Omental fat pad (tissue), 4 donors: ENCODE data around the gene FMN1. TPM values are rescaled to one million over a fixed set of nuclear protein-coding genes. Genes with fewer than 3 reads are reported as not detected.

Experiments
- ATAC-seq: fragments of 150-250 bp; one replicate; pipeline ENCODE4 v1.9.1; 2016; ENCODE audit warnings: mild to moderate bottlenecking, moderate library complexity; ENCODE audit not compliant: low FRiP score
- DNase-seq: peaks from one replicate; pipeline ENCODE4 v3.0.0-alpha.2; 2019; ENCODE audit warnings: low spot score
- total RNA-seq, 4 donors: library from RNA; depleted of rRNA; stranded (reverse); fragments of >200 nt; gene quantifications; one replicate each; pipeline ENCODE4 v1.1.0, GENCODE V29; 2016
- TF ChIP-seq, protein P1 (sequence below), 3 donors: fragments of 450-650 bp; IDR thresholded peaks; one replicate each; pipeline ENCODE4 v1.5.1; 2016 to 2017; ENCODE audit warnings: antibody characterized with exemption in 3 of 3, mild to moderate bottlenecking in 3 of 3, moderate library complexity in 2 of 3

Gene FMN1
- total RNA-seq, 4 donors from 2014 or later = 19.9 to 35.5 (median 28.5) TPM

DNA sequence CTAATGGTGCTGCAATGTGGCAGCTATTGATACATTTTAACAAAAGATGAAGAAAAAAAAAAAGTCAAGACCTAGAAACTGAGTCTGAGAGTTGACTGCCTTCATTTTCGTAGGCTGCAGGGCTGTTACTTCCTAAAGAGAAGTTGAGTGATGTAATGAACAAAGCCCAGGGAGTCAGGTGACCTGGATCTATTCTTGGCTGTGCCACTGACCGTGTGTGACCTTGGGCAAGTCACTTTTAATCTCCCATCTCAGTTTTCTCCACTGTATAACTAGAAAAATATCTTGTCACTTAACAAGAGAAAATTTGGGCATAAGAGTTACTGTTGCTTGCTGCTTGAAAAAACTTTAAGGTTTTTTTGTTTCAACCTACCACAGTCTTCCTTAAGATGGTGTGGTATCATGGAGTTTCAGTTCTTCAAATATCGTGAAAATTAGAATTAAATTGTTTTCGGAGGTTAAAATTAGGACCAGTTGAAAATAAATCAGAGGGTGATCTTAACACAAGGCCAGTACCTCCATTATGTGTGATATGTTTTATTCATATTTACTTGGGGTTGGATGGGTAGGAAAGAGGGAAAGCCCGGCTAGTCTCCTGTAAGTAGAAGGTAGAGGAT lies 5.8 kb downstream of the FMN1 start:
- no peak for DNase-seq
- ATAC-seq = no peak

DNA sequence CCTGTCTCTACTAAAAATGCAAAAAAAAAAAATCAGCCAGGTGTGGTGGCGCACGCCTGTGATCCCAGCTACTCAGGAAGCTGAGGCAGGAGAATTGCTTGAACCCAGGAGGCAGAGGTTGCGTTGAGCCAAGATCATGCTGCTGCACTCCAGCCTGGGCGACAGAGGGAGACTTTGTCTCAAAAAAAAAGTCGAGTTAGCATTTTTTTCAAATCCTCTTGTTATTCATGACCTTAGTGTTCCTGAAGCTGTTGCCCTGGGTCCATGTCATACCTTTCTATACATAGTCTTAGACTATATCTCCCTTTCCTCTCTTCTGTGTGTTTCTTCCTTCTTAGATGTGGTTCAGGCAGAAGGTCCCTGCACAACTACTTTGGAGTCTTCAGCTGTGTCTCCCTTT lies 6.4 kb downstream of the FMN1 start:
- DNase-seq (no peak), ATAC-seq (no peak)
- TF ChIP-seq, protein P1, sequence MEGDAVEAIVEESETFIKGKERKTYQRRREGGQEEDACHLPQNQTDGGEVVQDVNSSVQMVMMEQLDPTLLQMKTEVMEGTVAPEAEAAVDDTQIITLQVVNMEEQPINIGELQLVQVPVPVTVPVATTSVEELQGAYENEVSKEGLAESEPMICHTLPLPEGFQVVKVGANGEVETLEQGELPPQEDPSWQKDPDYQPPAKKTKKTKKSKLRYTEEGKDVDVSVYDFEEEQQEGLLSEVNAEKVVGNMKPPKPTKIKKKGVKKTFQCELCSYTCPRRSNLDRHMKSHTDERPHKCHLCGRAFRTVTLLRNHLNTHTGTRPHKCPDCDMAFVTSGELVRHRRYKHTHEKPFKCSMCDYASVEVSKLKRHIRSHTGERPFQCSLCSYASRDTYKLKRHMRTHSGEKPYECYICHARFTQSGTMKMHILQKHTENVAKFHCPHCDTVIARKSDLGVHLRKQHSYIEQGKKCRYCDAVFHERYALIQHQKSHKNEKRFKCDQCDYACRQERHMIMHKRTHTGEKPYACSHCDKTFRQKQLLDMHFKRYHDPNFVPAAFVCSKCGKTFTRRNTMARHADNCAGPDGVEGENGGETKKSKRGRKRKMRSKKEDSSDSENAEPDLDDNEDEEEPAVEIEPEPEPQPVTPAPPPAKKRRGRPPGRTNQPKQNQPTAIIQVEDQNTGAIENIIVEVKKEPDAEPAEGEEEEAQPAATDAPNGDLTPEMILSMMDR (IDR thresholded peaks at IDR 0.05) = no peak

More for the DNA sequence above, 5.8 kb downstream of the FMN1 start:
- TF ChIP-seq, protein P1 (IDR thresholded peaks at IDR 0.05) = no peak

DNA sequence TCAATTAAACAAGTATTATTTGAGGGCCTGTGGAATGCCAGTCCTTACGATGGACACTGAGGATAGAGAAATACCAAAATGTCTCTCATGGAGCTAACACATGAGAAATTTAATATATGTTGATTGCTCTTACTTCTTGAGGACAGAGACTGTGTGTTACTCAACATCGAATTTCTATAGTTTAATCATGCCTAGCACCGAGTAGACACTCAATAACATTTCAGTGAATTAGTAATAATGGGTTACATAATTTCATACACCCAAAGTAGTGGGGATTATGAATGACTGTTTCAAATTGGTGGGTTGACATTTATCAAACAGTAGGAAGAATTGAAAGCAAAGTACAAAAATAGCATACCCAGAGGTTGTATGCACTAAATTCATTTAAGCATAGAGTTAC lies 11.2 kb downstream of the FMN1 start:
- DNase-seq (no peak), ATAC-seq (no peak)
- TF ChIP-seq, protein P1 (IDR thresholded peaks at IDR 0.05) = no peak

DNA sequence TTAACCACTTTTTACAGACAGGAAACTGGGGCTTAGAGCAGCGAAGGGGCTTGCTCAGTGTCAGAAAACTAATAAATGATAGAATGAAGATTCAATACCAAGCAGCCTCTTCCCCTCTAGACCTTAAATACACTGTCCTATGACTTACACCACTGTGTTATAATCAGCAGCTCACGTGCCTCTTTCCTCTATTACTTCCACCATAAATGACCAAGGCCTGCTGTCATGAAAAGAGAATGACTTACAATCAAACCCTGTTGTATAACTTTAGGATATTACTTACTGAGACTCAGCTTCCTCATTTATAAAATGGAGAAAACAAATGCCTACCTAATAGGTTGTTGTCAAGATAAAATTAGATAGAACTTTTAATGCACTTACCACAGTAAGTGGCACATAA lies 11.6 kb downstream of the FMN1 start:
- ATAC-seq (no peak), DNase-seq (no peak)
- TF ChIP-seq, protein P1 (IDR thresholded peaks at IDR 0.05) = no peak

DNA sequence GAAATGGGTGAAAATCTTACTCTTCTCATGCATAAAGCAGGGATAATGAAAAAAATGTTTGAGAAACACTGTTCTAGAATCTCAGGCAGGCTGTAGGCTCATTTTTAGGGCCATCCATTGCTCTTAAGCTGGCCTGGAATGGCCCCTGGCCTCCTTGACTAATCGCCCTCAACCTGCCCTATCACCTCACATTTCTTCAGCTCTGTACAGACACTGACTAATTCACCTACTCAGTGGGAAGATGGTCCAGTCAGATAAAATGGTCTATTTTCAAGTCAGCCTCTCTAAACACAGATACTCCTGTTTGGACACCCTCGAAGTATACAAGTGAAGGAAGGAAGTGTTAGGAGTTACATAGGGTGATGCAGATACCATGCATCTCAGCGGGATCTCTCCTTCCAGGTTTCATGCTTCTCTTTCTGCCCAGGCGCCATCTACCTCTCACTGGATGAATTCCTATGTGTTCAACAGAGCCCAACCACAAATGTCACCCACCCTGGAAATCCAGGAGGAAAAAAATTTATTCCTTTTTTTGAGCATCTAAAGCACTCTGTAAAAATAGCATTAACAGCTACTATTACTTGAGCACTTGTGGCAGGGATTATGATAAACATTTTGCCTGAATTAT lies 12.1 kb downstream of the FMN1 start:
- no peak for DNase-seq
- no peak for ATAC-seq
- TF ChIP-seq, protein P1 (IDR thresholded peaks at IDR 0.05) = no peak

DNA sequence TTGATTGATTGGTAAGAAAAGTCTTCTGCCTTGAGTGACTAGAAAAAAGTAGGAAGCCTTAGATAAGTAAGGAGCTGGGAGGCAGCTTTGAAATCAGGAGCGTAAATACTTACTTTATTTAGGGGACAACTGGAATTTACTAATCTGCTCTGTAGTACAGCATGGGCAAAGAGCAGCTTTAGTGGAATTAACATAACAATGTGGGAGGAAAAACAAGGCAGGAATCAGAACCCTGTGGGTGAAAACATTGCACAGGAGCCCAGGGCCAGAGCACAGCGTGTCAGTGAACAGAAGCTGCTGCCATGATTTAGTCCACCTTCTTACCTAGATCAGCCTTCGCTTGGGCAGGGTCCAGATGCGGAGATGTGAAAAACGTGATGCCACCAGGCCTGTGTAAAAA lies 14.6 kb downstream of the FMN1 start:
- TF ChIP-seq, protein P1 (IDR thresholded peaks at IDR 0.05) = no peak
- DNase-seq (no peak), ATAC-seq (no peak)

DNA sequence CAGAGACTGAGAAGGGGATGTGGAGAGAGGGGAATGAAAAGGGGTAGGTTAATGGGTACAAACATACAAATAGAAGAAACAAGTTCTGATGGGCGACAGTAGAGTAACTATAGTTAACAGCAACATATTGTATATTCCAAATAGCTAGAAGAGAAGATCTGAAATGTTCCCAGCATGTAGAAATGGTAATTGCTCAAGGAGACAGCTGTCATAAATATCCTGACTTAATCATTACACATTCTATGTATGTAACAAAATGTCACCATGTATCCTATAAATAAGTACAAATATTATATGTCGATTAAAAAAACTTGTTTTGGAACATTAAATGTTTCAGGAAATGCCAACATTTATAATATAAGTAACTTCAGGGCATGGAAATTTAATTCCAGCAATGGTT lies 23.3 kb downstream of the FMN1 start:
- no peak for ATAC-seq
- DNase-seq = no peak
- TF ChIP-seq, protein P1 (IDR thresholded peaks at IDR 0.05) = no peak
